GM18526 (cell line): Measurements from ENCODE around the gene CCDC32.

Experiments
- POLR2A ChIP-seq: IDR thresholded peaks from 3 replicates; pipeline ENCODE4 v1.6.1; 2011; ENCODE audit not compliant: insufficient read length; ENCODE audit errors: extremely low read depth

CCDC32 gene

GRCh38 chr15:40506964-40507571 is 57.8 kb downstream of the CCDC32 start:
- no peak for TF ChIP-seq POLR2A
